ENCODE results near the gene DUSP22. TPM values are rescaled to one million over a fixed set of nuclear protein-coding genes. Genes with fewer than 3 reads are reported as not detected.
"Not testable (repeated sequence)": the region's sequence is repeated elsewhere in the genome, so short reads cannot be mapped to it uniquely, and the experiment has no call there.

DUSP22 gene
- total RNA-seq, 1 donor from 2014 or later, result 26.8 TPM

DNA sequence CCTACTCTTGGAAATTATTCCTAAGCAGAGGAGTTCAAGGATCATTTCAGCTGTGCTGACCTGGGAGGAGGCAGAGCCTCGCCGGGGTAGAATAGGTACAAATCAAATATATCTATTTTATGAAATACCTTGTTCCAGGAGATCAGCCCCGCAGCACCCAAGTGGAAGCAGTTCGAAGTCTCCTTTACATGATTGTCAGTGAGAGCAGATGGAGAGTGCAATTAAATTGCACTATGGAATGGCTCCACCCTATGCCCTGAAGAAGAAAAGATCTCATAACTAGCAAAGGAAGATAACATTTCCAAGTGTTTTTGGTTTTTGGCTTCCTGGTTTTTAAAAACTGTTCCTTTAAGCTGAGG is 31.4 kb downstream of the DUSP22 start:
- intact Hi-C loops (cut with micrococcal nuclease), result no loop called here

DNA sequence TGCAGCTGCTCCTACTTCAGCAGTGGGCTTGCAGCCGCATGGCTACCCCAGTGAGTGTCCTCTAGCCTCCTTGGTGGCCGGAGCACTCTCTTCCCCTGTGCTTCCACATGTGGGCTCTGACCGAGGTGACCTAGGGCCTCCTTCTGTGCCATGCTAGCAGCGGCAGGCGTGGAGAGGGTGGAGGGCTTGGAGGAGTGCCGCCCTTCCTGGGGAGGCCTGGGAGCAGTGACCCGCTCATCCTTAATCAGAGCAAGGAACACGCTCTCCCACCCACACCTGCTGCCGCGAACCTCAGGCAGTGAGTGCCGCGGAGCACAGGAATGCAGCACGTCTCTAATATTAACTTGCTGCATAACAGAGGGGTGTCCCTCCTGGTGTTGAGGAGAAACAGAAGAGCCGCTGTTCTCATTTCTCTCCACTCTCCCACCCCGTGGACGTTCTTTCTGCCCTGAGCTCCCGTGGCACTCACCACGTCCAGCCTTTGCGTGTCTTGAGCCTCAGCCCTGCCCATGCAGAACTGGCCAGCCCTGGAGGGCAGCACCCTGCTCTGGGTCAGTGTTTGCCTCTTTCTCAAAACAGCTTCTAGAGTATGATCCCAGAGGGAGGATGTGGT is 31.9 kb downstream of the DUSP22 start:
- intact Hi-C loops (cut with micrococcal nuclease), result no loop called here

DNA sequence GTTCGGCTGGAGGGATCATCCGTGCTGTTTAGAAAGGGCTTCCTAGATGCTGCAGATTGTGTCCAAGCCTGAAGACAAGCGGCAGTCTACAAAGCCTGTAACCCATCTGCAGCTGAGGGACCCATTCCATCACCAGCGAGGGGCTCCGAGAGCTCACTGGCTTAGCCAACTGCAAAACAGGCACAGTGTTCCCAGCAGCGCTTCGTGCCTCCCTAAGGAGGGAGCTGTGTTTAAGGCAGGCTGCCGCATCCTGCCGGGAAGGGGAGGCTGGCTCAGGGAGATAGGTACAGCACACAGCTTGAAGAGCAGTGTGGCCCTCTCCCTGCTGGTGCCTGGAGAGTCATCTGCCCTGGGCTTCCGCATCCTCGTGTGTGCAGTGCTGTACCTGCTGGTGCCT is 32.4 kb downstream of the DUSP22 start:
- intact Hi-C loops (cut with micrococcal nuclease), result no loop called here

DNA sequence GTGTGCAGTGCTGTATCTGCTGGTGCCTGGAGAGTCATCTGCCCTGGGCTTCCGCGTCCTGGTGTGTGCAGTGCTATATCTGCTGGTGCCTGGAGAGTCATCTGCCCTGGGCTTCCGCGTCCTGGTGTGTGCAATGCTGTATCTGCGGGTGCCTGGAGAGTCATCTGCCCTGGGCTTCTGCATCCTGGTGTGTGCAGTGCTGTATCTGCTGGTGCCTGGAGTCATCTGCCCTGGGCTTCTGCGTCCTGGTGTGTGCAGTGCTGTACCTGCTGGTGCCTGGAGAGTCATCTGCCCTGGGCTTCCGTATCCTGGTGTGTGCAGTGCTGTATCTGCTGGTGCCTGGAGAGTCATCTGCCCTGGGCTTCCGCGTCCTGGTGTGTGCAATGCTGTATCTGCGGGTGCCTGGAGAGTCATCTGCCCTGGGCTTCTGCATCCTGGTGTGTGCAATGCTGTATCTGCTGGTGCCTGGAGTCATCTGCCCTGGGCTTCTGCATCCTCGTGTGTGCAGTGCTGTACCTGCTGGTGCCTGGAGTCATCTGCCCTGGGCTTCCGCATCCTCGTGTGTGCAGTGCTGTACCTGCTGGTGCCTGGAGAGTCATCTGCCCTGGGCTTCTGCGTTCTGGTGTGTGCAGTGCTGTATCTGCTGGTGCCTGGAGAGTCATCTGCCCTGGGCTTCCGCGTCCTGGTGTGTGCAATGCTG is 33.0 kb downstream of the DUSP22 start:
- intact Hi-C loops (cut with micrococcal nuclease), result not testable (repeated sequence)

DNA sequence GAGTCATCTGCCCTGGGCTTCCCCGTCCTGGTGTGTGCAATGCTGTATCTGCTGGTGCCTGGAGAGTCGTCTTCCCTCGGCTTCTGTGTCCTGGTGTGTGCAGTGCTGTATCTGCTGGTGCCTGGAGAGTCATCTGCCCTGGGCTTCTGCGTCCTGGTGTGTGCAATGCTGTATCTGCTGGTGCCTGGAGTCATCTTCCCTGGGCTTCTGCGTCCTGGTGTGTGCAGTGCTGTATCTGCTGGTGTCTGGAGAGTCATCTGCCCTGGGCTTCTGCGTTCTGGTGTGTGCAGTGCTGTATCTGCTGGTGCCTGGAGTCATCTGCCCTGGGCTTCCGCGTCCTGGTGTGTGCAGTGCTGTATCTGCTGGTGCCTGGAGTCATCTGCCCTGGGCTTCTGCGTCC is 33.8 kb downstream of the DUSP22 start:
- intact Hi-C loops (cut with micrococcal nuclease), result not testable (repeated sequence)

DNA sequence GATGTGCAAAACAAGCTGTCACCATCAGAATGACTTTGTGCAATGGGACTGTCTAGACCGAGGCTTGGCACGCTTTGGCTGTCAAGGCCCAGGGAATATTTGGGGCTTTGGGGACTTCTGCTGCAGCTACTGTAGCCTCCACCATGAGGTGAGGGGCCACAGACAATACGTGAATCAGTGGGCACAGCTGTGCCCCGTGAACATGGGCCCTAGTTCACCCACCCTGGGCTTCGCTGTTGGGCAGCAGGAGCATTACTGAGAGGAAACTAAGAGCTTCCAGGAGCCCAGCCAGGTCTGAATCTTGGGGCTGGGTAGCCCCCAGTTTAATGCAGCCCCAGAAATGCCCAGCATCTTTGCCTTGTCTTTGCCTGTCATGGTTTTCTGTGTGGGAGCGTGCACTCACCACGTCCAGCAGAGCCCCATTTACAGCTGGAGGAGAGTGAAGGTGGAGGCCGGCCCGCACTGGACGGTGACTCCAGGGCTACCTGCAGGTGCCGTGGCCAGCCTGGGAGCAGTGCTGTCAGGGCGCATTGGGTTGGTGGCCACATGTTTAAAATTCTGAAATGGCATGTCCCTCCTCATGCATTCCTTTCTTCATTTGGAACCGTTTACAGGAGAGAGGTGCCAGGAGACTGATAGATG is 34.7 kb downstream of the DUSP22 start:
- intact Hi-C loops (cut with micrococcal nuclease), result no loop called here

DNA sequence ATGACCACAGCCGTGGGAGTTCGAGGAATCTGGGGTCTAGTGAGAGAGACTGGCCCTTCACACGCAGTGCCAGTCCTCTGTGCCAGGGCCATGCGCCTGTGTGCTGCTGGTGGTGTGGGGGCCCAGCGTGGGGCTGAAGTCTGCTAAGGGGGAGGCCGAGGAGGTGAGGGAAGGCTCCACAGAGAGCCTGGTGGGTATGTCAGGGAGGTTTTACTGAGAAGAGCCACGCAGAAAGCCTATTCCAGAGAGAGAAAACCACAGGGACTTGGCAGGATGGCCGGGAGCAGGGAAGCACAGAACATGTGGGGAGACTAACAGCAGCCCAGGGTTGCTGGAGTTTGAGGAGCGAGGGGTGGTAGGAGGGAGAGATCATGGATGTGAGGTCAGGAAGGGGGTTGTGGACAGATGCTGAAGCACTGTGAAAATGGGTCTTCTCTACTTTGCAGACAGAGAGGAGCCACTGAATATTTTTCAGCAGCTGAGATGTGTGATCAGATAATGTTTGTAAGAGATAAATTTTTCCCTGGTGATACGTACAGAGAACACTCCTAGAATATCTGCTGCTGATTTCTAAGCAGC is 35.3 kb downstream of the DUSP22 start:
- intact Hi-C loops (cut with micrococcal nuclease), result no loop called here

DNA sequence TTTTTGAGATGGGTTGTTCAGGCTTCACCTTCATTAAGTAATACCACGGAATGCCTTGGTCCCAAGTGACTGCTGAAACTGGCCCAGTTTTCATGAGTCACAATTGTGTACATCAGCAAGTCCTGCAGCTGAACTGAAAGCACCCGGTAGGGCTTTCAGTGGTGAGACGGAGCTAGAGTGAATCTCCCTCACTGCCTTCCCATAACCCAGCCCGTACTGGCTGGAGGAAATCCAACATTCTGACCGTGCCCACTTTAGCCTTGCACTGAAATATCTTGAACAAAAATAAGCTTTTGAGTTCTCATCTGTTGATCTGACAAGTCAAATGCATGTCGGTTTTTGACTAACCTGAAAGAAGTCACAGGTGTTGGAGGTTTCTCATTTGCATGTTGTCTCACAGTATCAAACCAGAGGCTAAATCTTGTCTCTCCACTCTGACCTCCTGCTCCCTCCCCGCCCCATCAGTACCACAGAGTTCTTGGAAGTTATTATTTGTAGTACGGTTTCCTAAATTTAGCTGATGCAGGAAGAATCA is 35.9 kb downstream of the DUSP22 start:
- intact Hi-C loops (cut with micrococcal nuclease), result no loop called here

DNA sequence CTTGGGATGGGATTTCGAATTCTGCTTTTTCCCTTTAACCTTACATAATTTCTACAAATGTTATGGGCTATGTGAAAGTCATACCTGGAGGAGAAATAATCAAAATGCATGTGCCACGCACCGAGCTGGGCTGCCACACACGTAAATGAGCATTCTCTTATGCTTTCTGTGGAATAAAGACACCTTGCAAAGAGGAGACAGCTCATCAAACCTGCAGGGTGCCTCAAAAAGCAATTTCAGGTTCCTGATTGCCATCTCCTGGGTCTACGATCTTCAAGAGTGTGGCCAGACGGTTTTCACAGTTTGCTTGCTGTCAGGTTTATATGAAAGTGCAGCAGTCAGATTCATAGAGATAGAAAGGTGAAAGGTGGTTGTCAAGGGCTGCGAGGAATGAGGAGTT is 36.6 kb downstream of the DUSP22 start:
- intact Hi-C loops (cut with micrococcal nuclease), result no loop called here

DNA sequence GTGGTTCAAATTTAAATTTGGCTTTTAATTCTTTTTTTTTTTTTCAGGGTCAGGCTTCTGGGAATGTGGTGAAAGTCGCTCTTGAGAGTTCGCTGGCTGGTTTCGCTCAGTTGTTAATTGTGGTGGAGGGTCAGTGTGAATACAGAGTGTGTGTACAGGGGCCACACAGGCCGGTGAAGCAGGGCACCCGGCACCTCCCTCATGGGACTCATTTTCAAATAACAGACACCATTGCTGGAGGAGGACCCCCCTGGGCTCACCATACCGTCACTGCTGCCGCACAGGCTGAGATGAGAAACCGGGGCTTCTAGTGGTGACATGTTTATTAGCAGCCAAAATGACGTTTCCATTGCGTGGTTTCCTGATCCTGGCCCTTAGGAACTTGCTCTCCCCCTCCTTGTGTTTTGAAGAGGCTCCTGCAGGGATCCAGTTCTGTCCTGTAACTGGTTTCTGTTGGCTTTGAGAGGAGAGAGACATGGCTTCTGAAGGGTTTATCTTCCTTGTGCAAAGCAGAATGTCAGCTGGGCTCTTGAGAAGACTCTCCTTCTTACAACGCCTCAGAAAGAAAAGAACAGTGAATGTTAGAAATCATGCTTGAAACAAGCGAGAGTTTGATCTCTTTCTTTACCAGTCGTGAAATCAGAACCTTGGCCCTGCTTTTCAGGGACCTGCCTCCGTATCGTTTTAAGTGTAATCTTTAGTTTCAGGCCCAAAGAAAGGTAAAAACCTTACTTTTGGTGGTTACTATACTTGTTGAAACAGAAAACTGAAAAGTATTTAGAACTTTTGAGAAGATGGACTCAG is 37.8 kb downstream of the DUSP22 start:
- intact Hi-C loops (cut with micrococcal nuclease), result no loop called here

DNA sequence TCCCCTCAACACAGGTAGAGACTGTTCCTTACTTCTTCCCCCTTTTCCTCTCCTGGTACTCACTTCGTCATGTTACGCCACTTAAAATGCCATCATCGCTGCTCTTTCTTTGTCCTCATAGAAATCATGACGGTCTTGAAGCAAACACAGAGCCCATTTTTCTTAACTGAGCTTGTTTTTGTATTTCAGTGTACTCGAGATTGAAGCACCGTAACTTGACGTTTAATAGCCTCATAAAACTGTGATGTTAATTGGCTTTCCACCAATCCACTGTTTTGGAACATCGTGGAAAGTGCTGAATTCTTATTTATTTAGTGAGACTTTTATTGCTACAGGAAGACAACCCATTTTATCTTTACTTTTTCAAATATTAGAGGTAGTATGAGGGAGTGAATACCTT is 38.7 kb downstream of the DUSP22 start:
- intact Hi-C loops (cut with micrococcal nuclease), result no loop called here

DNA sequence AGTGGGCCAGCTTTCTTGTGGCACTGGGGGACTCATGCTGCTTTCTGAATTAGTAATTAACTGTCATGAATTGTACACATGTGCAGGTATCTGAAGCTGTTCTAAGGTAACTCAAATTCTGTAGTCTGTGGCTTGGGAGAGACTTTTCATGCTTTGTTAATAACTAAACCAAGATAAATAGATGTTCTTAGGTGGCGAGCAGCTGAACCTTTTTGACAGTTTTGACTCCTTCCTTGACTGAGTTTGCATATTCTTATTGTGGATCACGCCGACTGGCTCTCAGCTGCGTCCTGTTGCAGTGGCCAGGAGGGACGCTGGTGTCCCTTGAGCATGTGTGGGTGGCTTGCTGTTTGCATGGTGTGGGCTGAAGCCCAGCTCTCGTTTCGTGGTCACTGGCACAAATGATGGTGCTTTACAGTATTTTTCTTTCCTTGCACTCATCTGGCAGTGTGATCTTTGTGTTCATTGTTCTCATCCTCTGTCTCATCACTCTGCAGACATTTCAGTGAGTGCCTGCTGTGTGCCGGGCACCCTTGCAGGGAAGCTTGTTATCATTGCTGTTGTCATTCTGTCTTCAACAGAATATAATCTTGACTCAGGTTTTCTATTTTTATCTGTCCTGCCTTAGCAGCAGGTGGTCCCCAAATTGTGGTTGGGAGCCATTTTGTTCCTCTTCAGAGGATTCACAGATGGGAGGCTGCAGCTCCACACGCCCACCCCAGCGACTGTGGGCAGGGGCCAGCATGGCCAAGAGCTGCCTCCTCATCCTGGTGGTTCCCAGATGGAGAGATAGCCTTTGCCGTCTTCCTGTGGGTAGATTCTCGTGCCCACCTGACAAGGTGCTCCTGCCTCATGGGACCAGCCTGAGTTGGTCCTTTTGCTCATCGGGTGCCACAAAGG is 39.6 kb downstream of the DUSP22 start:
- intact Hi-C loops (cut with micrococcal nuclease), result no loop called here

DNA sequence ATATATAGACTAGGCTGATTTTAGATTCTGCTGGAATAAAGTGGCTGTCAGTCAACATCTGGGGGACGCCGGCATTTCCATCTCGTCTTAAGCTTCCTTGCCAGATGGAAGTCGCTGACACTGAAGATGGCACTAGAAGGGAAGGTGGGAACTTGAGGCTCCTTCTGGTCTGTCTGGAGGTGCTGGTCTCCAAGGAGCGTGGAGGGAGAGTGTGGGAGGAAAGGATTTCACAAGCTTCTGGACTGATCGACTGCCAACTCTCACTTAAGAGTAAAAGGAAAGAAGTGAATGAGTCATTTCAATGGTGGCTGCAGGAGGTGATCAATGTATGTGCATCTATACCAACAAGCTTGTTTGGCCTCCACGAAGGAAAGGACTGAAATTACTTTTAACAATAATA is 40.4 kb downstream of the DUSP22 start:
- intact Hi-C loops (cut with micrococcal nuclease), result no loop called here

DNA sequence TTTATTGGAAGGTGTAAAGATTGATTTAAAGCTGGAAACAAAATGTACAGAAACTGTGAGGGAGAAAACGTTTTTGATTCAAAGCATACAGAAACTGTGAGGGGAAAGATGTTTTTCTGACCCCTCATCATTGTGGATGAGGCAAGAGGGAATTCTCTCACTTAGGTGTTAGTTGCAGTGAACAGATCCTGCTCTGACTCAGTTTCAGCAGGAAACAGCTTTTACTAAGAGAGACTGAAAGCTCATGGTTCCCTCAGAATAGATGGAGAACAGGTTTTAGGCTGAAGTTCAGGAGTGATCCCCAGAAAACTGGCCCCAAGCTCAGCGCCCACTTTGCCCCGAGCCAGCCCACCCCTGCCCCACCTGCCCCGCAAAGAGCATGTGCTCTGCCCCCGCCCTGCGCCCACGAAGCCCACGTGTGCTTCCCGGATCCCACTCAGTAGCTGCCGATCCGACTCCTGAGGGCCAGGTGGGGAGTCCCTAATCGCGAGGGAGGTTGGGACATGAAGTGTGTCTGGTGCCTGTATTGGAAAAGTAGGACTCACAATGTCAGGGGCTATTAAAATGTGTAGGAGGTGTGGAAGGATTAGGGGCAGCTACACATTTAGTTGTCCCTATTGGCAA is 41.2 kb downstream of the DUSP22 start:
- intact Hi-C loops (cut with micrococcal nuclease), result no loop called here

DNA sequence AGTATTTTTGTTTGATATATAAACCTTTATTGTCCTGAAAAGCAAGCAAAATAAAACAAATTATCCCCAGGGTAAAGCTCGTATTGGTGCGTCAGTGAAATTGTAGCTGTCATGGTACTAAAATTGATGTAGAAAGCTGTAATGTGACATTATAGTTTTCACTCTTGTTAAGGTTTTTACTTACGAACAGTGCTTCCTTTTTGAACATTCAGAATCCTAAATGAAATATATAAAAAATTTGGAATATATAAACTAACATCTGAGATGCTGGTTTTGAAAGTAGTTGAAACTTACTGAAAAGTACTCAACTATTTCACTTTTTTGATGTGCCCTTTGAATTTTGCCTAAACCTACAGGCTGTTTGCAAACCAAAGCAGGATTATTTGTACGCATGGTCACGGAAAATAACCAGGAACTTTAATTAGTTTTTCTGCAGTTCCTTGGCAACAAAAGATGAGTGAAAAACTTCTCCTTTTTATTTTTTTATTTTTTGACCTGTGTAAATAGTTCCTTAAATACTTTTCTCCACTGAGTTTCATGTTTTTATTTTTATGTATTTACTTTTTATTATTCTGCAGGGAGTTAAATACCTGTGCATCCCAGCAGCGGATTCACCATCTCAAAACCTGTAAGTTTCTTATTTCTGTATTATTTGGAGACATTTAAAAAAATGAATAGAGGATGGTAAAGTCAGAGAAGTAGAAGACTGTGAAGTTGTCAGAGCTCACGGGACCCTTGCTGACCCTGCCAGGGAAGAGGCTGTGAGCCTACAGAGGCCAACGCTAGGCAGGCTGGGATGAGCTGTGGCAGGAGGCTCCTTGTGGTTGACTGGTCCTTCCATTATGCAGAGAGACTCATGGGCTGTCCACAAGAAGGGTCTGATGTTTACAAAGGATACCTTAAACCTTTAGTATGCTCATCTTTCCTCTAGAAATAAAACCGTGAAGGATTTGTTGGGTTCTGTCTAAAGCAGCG is 42.5 kb downstream of the DUSP22 start:
- intact Hi-C loops (cut with micrococcal nuclease), result loop anchor here (5.0 kb wide), 1 partner anchor 157 kb away; no protein-coding TSS in a partner anchor

DNA sequence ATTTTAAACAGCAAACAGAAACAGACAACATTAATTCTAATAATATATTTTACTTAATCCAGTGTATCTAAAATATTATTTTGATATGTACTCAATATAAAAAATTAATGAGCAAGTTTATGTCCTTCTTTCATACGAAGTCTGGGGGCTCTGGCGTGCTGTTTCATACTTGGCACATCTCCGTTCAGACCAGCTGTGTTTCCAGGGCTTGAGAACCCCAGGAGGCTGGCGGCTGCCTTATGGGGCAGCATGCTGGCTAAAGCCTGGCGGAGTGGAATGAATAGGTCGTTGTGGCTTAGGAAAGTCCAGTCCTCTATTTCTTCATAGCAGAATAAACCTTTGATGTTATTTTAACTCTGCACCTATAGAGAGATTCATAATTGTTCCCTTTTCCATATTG is 43.3 kb downstream of the DUSP22 start:
- intact Hi-C loops (cut with micrococcal nuclease), result loop anchor here (5.0 kb wide), 1 partner anchor 157 kb away; no protein-coding TSS in a partner anchor

DNA sequence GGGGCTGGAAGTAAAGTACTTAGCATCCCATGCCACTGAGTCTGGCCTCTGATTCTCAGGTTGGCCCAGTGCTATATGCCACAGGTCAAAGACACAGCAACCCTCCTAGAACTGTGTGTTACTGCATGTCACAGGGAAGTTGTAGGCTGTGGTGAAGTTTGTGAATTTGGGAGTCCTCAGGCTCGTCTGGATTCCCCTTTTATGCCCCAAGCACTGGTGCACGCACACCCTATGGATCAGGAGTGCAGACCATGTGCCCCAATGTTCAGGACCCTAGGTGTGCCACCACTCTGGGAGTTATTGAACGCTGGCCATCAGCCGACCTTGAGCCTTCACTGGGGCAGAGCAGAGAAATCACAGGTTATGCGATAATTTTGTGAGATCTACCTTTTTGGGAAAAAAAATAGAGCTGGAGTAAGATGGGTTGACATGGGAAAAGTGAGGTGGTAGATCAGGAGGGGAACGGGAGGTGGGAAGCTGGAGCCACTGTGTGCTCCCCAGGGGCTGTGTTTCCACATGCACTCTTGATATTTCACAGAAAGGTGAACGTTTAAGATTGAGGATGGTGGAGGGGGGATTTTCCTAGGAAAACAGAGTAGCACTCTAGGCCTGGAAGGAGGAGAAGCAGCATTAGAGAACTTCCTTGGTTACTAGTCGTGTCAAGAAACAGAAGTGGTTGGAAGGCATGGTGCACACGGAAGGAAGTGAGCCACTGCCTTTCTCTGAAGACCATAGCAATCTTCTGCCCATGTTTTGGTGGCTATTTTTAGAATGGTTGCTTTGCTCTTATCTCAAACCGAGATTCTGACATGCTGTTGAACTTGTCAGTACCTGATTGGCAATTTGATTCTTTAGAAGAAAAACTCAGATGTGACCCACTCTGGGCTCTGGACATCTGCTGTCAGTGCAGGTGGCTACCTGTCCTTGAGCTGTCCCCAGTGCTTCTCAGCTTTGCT is 44.1 kb downstream of the DUSP22 start:
- intact Hi-C loops (cut with micrococcal nuclease), result loop anchor here (5.0 kb wide), 1 partner anchor 156 kb away; no protein-coding TSS in a partner anchor

Measured in T-helper 2 cell treated with Interferon-gamma antibody and Interleukin-4, amounts not matched to agents 100 ng/mL and 5 ng/mL, for 36 hours (primary cell).